Astrocyte (in vitro differentiated cells and primary cell): Measurements from ENCODE around the gene SNAI1. TPM values are rescaled to one million over a fixed set of nuclear protein-coding genes. Genes with fewer than 3 reads are reported as not detected.

Experiments
- DNase-seq: peaks from one replicate; pipeline ENCODE4 v3.0.0-alpha.2; 2010; ENCODE audit warnings: low read depth
- FAIRE-seq: peaks from 2 replicates; lab custom pipeline; 2011; peaks lifted over from hg19 to GRCh38; lab: Jason Lieb, UNC
- H2AFZ ChIP-seq: 2 replicates; pipeline ENCODE4 v1.6.0; 2012; ENCODE audit warnings: low read depth, low read length, inconsistent platforms
- H3K27ac ChIP-seq: 2 replicates; pipeline ENCODE4 v1.5.1; 2011; ENCODE audit warnings: low read depth, low read length, inconsistent platforms
- H3K27me3 ChIP-seq: 2 replicates; pipeline ENCODE4 v1.6.0; 2011; ENCODE audit warnings: low read length, inconsistent platforms; ENCODE audit not compliant: insufficient read depth
- H3K36me3 ChIP-seq: 2 replicates; pipeline ENCODE4 v1.5.1; 2011; ENCODE audit warnings: low read length, inconsistent platforms; ENCODE audit not compliant: insufficient read depth
- H3K4me1 ChIP-seq: 2 replicates; pipeline ENCODE4 v1.5.1; 2011; ENCODE audit warnings: low read length, inconsistent platforms; ENCODE audit not compliant: insufficient read depth
- H3K4me2 ChIP-seq: 2 replicates; pipeline ENCODE4 v1.6.0; 2012; ENCODE audit warnings: low read length, inconsistent platforms
- H3K4me3 ChIP-seq: 2 replicates; pipeline ENCODE4 v1.5.1; 2011; ENCODE audit warnings: low read depth, mild to moderate bottlenecking, low read length, inconsistent platforms; ENCODE audit not compliant: insufficient read depth
- H3K79me2 ChIP-seq: 2 replicates; pipeline ENCODE4 v1.6.0; 2012; ENCODE audit warnings: mild to moderate bottlenecking, low read length, inconsistent platforms; ENCODE audit not compliant: insufficient read depth
- H3K9ac ChIP-seq: 2 replicates; pipeline ENCODE4 v1.6.0; 2012; ENCODE audit warnings: mild to moderate bottlenecking, low read length, inconsistent platforms
- H3K9me3 ChIP-seq: 2 replicates; pipeline ENCODE4 v1.5.1; 2012; ENCODE audit warnings: low read depth, mild to moderate bottlenecking, low read length, inconsistent platforms; ENCODE audit not compliant: insufficient read depth
- H4K20me1 ChIP-seq: 2 replicates; pipeline ENCODE4 v1.6.0; 2012; ENCODE audit warnings: low read length, inconsistent platforms; ENCODE audit not compliant: insufficient read depth
- H3K27ac Mint-ChIP-seq: one replicate; pipeline ENCODE4 v1.8.0; 2021; ENCODE audit warnings: mild to moderate bottlenecking, mixed read lengths; ENCODE audit not compliant: unreplicated experiment
- H3K27me3 Mint-ChIP-seq: one replicate; pipeline ENCODE4 v1.8.0; 2021; ENCODE audit warnings: low read depth, mixed read lengths; ENCODE audit not compliant: unreplicated experiment
- H3K36me3 Mint-ChIP-seq: one replicate; pipeline ENCODE4 v1.8.0; 2021; ENCODE audit warnings: low read depth, mixed read lengths; ENCODE audit not compliant: unreplicated experiment
- H3K4me1 Mint-ChIP-seq: one replicate; pipeline ENCODE4 v1.8.0; 2021; ENCODE audit warnings: low read depth, mixed read lengths; ENCODE audit not compliant: unreplicated experiment
- H3K4me3 Mint-ChIP-seq: one replicate; pipeline ENCODE4 v1.8.0; 2021; ENCODE audit warnings: mild to moderate bottlenecking, moderate library complexity, mixed read lengths; ENCODE audit not compliant: unreplicated experiment
- H3K9me3 Mint-ChIP-seq: one replicate; pipeline ENCODE4 v1.8.0; 2021; ENCODE audit warnings: mild to moderate bottlenecking, mixed read lengths; ENCODE audit not compliant: unreplicated experiment
- CTCF ChIP-seq: IDR thresholded peaks from 2 replicates; pipeline ENCODE4 v1.5.1; 2011; ENCODE audit warnings: low read depth, mild to moderate bottlenecking, inconsistent platforms, low read length, moderate library complexity; ENCODE audit not compliant: insufficient read depth
- EZH2 ChIP-seq: IDR thresholded peaks from 2 replicates; pipeline ENCODE4 v1.6.1; 2012; ENCODE audit warnings: mild to moderate bottlenecking, low read length, inconsistent platforms; ENCODE audit not compliant: insufficient read depth
- total RNA-seq: library from RNA; stranded (reverse); gene quantifications from 2 replicates; pipeline ENCODE4 v1.2.1, GENCODE V29; 2021

SNAI1 gene
- total RNA-seq, 1 donor from 2014 or later = 9.1 TPM

DNA sequence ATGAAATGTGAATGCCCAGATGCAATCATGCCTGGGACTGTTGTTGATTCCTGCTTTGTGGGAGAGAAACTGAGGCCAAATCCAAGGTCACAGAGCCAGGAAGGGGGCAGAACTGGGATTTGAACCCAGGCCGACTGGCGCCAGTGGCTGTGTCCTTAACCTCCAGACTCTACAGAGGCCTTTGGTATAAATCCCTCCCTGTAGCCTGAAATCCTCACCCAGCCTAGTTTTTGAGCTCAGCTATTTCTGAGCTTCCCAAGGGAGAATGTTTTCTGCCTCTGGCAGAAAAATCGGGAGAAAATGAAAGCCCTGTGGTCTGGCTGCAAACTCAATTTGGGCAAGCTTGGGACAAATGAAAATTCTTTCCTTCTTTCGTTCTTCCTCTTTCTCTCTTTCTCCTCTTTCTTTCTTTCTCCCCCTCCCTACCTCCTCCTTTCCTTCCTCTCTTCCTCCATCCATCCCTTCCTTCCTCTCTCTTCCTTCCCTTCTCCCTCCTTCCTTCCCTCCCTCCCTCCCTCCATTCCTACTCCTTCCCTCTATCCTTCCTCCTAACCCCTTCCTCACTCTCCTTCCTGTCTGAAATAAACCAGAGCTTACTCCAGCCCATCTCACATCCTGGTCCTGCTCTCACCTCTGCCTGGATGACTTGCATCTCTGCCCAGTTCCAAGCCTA is 34.9 kb downstream of the SNAI1 start:
- Histone ChIP-seq H3K27me3 (no peaks in the 10 kb centered on the region), H3K4me2 (no peak overlapping the region), H3K9me3 (no peaks in the 10 kb centered on the region), H3K4me1 (peaks cover 10% of the 10 kb centered on the region), H3K4me3 (no peak overlapping the region), H4K20me1 (no peaks in the 10 kb centered on the region), H3K36me3 (no peaks in the 10 kb centered on the region), H3K79me2 (no peaks in the 10 kb centered on the region), H2AFZ (no peak overlapping the region), H3K27ac (no peak overlapping the region), H3K9ac (no peak overlapping the region)
- H3K4me1 Mint-ChIP-seq = peaks cover 10% of the 10 kb centered on the region
- H3K27ac Mint-ChIP-seq = no peak overlapping the region
- H3K27me3 Mint-ChIP-seq = peaks cover 1% of the 10 kb centered on the region
- FAIRE-seq (no peak), DNase-seq (no peak)
- TF ChIP-seq EZH2 = no peak
- no peak for TF ChIP-seq CTCF
- no peaks in the 10 kb centered on the region for H3K36me3 Mint-ChIP-seq
- H3K4me3 Mint-ChIP-seq = no peak overlapping the region
- H3K9me3 Mint-ChIP-seq = no peaks in the 10 kb centered on the region

GRCh38 chr20:50019466-50020256 is 36.9 kb downstream of the SNAI1 start:
- no peak for DNase-seq
- no peak overlapping the region for H3K27ac ChIP-seq
- Mint-ChIP-seq H3K4me1 (peaks cover 4% of the 10 kb centered on the region), H3K27me3 (peaks cover 3% of the 10 kb centered on the region), H3K36me3 (no peaks in the 10 kb centered on the region), H3K4me3 (no peak overlapping the region), H3K9me3 (no peaks in the 10 kb centered on the region), H3K27ac (no peak overlapping the region)
- no peak overlapping the region for H2AFZ ChIP-seq
- H3K4me2 ChIP-seq = no peak overlapping the region
- no peaks in the 10 kb centered on the region for H4K20me1 ChIP-seq
- no peaks in the 10 kb centered on the region for H3K36me3 ChIP-seq
- no peak for TF ChIP-seq CTCF
- TF ChIP-seq EZH2 = no peak
- no peaks in the 10 kb centered on the region for H3K9me3 ChIP-seq
- H3K79me2 ChIP-seq = no peaks in the 10 kb centered on the region
- no peak overlapping the region for H3K4me3 ChIP-seq
- no peak for FAIRE-seq
- H3K27me3 ChIP-seq = no peaks in the 10 kb centered on the region
- no peak overlapping the region for H3K9ac ChIP-seq
- peaks cover 10% of the 10 kb centered on the region for H3K4me1 ChIP-seq

GRCh38 chr20:50020288-50020687 is 37.5 kb downstream of the SNAI1 start:
- Mint-ChIP-seq H3K27ac (no peak overlapping the region), H3K36me3 (no peaks in the 10 kb centered on the region), H3K4me1 (peaks cover 3% of the 10 kb centered on the region), H3K4me3 (no peak overlapping the region), H3K9me3 (no peaks in the 10 kb centered on the region), H3K27me3 (peaks cover 3% of the 10 kb centered on the region)
- TF ChIP-seq CTCF (no peak), EZH2 (no peak)
- Histone ChIP-seq H3K36me3 (no peaks in the 10 kb centered on the region), H3K4me1 (peaks cover 10% of the 10 kb centered on the region), H3K79me2 (no peaks in the 10 kb centered on the region), H3K4me3 (no peak overlapping the region), H3K4me2 (no peak overlapping the region), H3K27ac (no peak overlapping the region), H2AFZ (no peak overlapping the region), H3K27me3 (no peaks in the 10 kb centered on the region), H3K9ac (no peak overlapping the region), H3K9me3 (no peaks in the 10 kb centered on the region), H4K20me1 (no peaks in the 10 kb centered on the region)
- DNase-seq (peak; percentile 39), FAIRE-seq (no peak)
